HEK293 (cell line): ENCODE measurements around the gene MDN1.

Source experiments
- KLF16 ChIP-seq: fragments of 450-650 bp; formaldehyde crosslinking; IDR thresholded peaks from 2 replicates; pipeline ENCODE4 v1.5.1; 2017; ENCODE audit warnings: missing biosample characterization, missing genetic modification characterization
- MYNN ChIP-seq: fragments of 450-650 bp; formaldehyde crosslinking; IDR thresholded peaks from 2 replicates; pipeline ENCODE4 v1.5.1; 2016; ENCODE audit warnings: missing biosample characterization, missing genetic modification characterization, borderline replicate concordance
- PATZ1 ChIP-seq: fragments of 450-650 bp; formaldehyde crosslinking; IDR thresholded peaks from 2 replicates; pipeline ENCODE4 v1.5.1; 2016; ENCODE audit warnings: missing biosample characterization, missing genetic modification characterization
- PRDM4 ChIP-seq: fragments of 450-650 bp; formaldehyde crosslinking; IDR thresholded peaks from 2 replicates; pipeline ENCODE4 v1.5.1; 2017; ENCODE audit warnings: missing biosample characterization, missing genetic modification characterization
- SALL2 ChIP-seq: fragments of 450-650 bp; formaldehyde crosslinking; IDR thresholded peaks from 2 replicates; pipeline ENCODE4 v1.5.0; 2017; ENCODE audit warnings: missing biosample characterization, mild to moderate bottlenecking, missing genetic modification characterization, borderline replicate concordance
- ZBTB1 ChIP-seq: fragments of 450-650 bp; formaldehyde crosslinking; IDR thresholded peaks from 2 replicates; pipeline ENCODE4 v1.5.1; 2016; ENCODE audit warnings: missing biosample characterization, missing genetic modification characterization
- ZBTB11 ChIP-seq: fragments of 450-650 bp; formaldehyde crosslinking; conservative IDR thresholded peaks from 2 replicates; pipeline ENCODE4 v1.5.1; 2016; ENCODE audit warnings: low read depth, missing biosample characterization, missing genetic modification characterization
- ZBTB49 ChIP-seq: fragments of 450-650 bp; formaldehyde crosslinking; IDR thresholded peaks from 2 replicates; pipeline ENCODE4 v1.5.1; 2016; ENCODE audit warnings: missing biosample characterization, missing genetic modification characterization, low read depth
- ZNF112 ChIP-seq: fragments of 450-650 bp; formaldehyde crosslinking; IDR thresholded peaks from 2 replicates; pipeline ENCODE4 v1.5.0; 2017; ENCODE audit warnings: missing biosample characterization, missing genetic modification characterization
- ZNF132 ChIP-seq: fragments of 450-650 bp; formaldehyde crosslinking; IDR thresholded peaks from 2 replicates; pipeline ENCODE4 v1.5.1; 2017; ENCODE audit warnings: missing biosample characterization, missing genetic modification characterization, borderline replicate concordance
- ZNF155 ChIP-seq: fragments of 450-650 bp; formaldehyde crosslinking; IDR thresholded peaks from 2 replicates; pipeline ENCODE4 v1.5.1; 2016; ENCODE audit warnings: missing biosample characterization, missing genetic modification characterization
- ZNF174 ChIP-seq: fragments of 450-650 bp; formaldehyde crosslinking; IDR thresholded peaks from 2 replicates; pipeline ENCODE4 v1.5.0; 2017; ENCODE audit warnings: missing biosample characterization, mild to moderate bottlenecking, missing genetic modification characterization
- ZNF239 ChIP-seq: fragments of 450-650 bp; formaldehyde crosslinking; IDR thresholded peaks from 2 replicates; pipeline ENCODE4 v1.5.1; 2016; ENCODE audit warnings: missing biosample characterization, missing genetic modification characterization
- ZNF423 ChIP-seq: fragments of 450-650 bp; formaldehyde crosslinking; IDR thresholded peaks from 2 replicates; pipeline ENCODE4 v1.5.1; 2016; ENCODE audit warnings: missing biosample characterization, missing genetic modification characterization
- ZNF501 ChIP-seq: fragments of 450-650 bp; formaldehyde crosslinking; IDR thresholded peaks from 2 replicates; pipeline ENCODE4 v1.5.1; 2016; ENCODE audit warnings: missing biosample characterization, missing genetic modification characterization
- ZNF514 ChIP-seq: fragments of 450-650 bp; formaldehyde crosslinking; IDR thresholded peaks from 2 replicates; pipeline ENCODE4 v1.5.1; 2016; ENCODE audit warnings: missing biosample characterization, missing genetic modification characterization
- ZNF518A ChIP-seq: fragments of 450-650 bp; formaldehyde crosslinking; conservative IDR thresholded peaks from 2 replicates; pipeline ENCODE4 v1.5.1; 2016; ENCODE audit warnings: low read depth, missing biosample characterization, missing genetic modification characterization
- ZNF529 ChIP-seq: fragments of 450-650 bp; formaldehyde crosslinking; IDR thresholded peaks from 2 replicates; pipeline ENCODE4 v1.5.1; 2017; ENCODE audit warnings: missing genetic modification characterization, missing biosample characterization; ENCODE audit not compliant: insufficient replicate concordance
- ZNF654 ChIP-seq: fragments of 450-650 bp; formaldehyde crosslinking; IDR thresholded peaks from 2 replicates; pipeline ENCODE4 v1.5.1; 2016; ENCODE audit warnings: low read depth, missing biosample characterization, missing genetic modification characterization
- ZNF777 ChIP-seq: fragments of 450-650 bp; formaldehyde crosslinking; IDR thresholded peaks from 2 replicates; pipeline ENCODE4 v1.5.1; 2017; ENCODE audit warnings: missing biosample characterization, missing genetic modification characterization, borderline replicate concordance
- ZNF785 ChIP-seq: fragments of 450-650 bp; formaldehyde crosslinking; IDR thresholded peaks from 2 replicates; pipeline ENCODE4 v1.5.1; 2016; ENCODE audit warnings: missing biosample characterization, missing genetic modification characterization
- TF ChIP-seq, protein P1 (sequence below): fragments of 450-650 bp; formaldehyde crosslinking; IDR thresholded peaks from 2 replicates; pipeline ENCODE4 v1.5.1; 2016; ENCODE audit warnings: missing biosample characterization, missing genetic modification characterization

The MDN1 gene

DNA sequence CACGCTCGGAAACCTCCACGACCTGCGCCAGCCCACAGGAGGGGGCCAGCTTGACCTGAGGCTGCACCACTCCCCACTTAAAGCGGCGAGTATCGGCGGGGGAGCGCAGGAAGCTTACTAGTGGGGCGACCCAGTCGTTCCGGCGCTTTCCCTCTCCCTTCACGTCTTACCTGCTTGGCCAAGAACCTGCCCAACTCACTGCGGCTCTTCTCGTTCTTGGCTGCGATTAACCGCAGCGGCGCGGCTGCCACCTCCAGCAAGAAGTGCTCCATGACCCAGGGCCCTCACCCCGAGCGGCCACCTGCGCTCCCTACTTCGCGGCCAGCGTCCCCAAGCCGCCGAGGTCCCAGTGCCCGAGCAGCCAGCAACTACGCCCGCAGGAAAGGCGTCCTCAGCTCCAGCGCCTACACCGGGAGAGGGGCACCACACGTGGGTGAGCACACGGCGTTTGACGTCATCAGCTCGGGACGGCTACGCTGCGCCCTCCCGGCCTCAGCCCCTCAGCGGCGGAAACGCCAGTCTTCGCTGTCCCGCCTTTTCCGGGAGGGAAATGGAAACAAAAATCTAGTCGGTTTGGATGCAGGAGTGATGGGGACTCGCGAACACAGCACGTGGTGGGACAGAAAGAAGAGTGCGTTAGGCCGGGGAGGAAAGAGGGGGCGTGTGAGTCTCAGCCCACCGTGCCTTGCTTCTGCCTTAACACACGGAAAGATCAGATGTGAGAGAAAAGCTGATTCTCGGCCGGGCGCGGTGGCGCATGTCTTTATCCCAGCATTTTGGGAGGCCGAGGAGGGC, at the start of gene MDN1 (continued):
- TF ChIP-seq ZBTB11 (tag by site-specific recombination) (peak; percentile 92), ZNF777 (tag by site-specific recombination) (peak; percentile 39; the same call in 1 of the 2 replicates), ZNF174 (tag by site-specific recombination) (no peak), ZNF654 (tag by site-specific recombination) (no peak), PATZ1 (peak; percentile 81), ZNF529 (no peak), ZNF132 (tag by site-specific recombination) (no peak), ZBTB1 (tag by site-specific recombination) (no peak), ZNF155 (tag by site-specific recombination) (no peak), ZNF239 (tag by site-specific recombination) (no peak), MYNN (no peak), ZNF112 (tag by site-specific recombination) (no peak), ZNF423 (tag by site-specific recombination) (no peak), ZNF518A (tag by site-specific recombination) (peak; percentile 93), ZNF514 (tag by site-specific recombination) (no peak), ZNF501 (tag by site-specific recombination) (peak; percentile 75), KLF16 (tag by site-specific recombination) (peak; percentile 76), PRDM4 (tag by site-specific recombination) (no peak), ZBTB49 (no peak), SALL2 (tag by site-specific recombination) (no peak), ZNF785 (tag by site-specific recombination) (no peak)
- TF ChIP-seq, protein P1, sequence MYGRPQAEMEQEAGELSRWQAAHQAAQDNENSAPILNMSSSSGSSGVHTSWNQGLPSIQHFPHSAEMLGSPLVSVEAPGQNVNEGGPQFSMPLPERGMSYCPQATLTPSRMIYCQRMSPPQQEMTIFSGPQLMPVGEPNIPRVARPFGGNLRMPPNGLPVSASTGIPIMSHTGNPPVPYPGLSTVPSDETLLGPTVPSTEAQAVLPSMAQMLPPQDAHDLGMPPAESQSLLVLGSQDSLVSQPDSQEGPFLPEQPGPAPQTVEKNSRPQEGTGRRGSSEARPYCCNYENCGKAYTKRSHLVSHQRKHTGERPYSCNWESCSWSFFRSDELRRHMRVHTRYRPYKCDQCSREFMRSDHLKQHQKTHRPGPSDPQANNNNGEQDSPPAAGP (tag by site-specific recombination) = 0 out of 2 replicates have a peak, but pooled peaks have one; percentile 76
